Hepatocyte (in vitro differentiated cells): ENCODE measurements around the gene CCDC192. TPM values are rescaled to one million over a fixed set of nuclear protein-coding genes. Genes with fewer than 3 reads are reported as not detected.

Source experiments
- DNase-seq: peaks from one replicate; pipeline ENCODE4 v3.0.0-alpha.2; 2016; ENCODE audit warnings: low spot score
- H2AFZ ChIP-seq: fragments of 200-600 bp; sonication (generic); 2 replicates; pipeline ENCODE4 v1.6.0; 2016; ENCODE audit warnings: antibody characterized with exemption, mild to moderate bottlenecking
- H3K27ac ChIP-seq: fragments of 200-600 bp; sonication (generic); 2 replicates; pipeline ENCODE4 v1.5.1; 2016; ENCODE audit warnings: mild to moderate bottlenecking
- H3K27me3 ChIP-seq: fragments of 200-600 bp; sonication (generic); 2 replicates; pipeline ENCODE4 v1.6.1; 2016
- H3K36me3 ChIP-seq: fragments of 200-600 bp; sonication (generic); replicated peaks from 2 replicates; pipeline ENCODE4 v1.5.1; 2016; ENCODE audit warnings: low read depth; ENCODE audit not compliant: insufficient read depth
- H3K4me1 ChIP-seq: fragments of 200-600 bp; sonication (generic); 2 replicates; pipeline ENCODE4 v1.5.1; 2016; ENCODE audit warnings: mild to moderate bottlenecking, moderate library complexity; ENCODE audit not compliant: insufficient read depth
- H3K4me2 ChIP-seq: fragments of 200-600 bp; sonication (generic); 2 replicates; pipeline ENCODE4 v1.6.0; 2016
- H3K4me3 ChIP-seq: fragments of 200-600 bp; sonication (generic); 2 replicates; pipeline ENCODE4 v1.5.1; 2016; ENCODE audit warnings: mild to moderate bottlenecking
- H3K79me2 ChIP-seq: fragments of 200-600 bp; sonication (generic); 2 replicates; pipeline ENCODE4 v1.6.0; 2017; ENCODE audit warnings: mild to moderate bottlenecking
- H3K9me2 ChIP-seq: fragments of 200-600 bp; sonication (generic); replicated peaks from 2 replicates; pipeline ENCODE4 v1.6.0; 2017; ENCODE audit warnings: mild to moderate bottlenecking; ENCODE audit not compliant: insufficient read depth
- H3K9me3 ChIP-seq: fragments of 200-600 bp; sonication (generic); 2 replicates; pipeline ENCODE4 v1.5.1; 2016; ENCODE audit warnings: low read depth, mild to moderate bottlenecking
- H4K20me1 ChIP-seq: fragments of 200-600 bp; sonication (generic); 2 replicates; pipeline ENCODE4 v1.6.0; 2016; ENCODE audit warnings: mild to moderate bottlenecking; ENCODE audit not compliant: insufficient read depth, poor library complexity, severe bottlenecking
- CTCF ChIP-seq: fragments of 200-600 bp; sonication (generic); IDR thresholded peaks from 2 replicates; pipeline ENCODE4 v1.5.1; 2016; ENCODE audit warnings: antibody characterized with exemption, mild to moderate bottlenecking; ENCODE audit not compliant: poor library complexity
- EZH2 ChIP-seq: fragments of 200-600 bp; sonication (generic); IDR thresholded peaks from 2 replicates; pipeline ENCODE4 v1.6.1; 2016; ENCODE audit warnings: antibody characterized with exemption, mild to moderate bottlenecking, borderline replicate concordance
- EZH2phosphoT487 ChIP-seq: fragments of 200-600 bp; sonication (generic); IDR thresholded peaks from one replicate; pipeline ENCODE4 v1.6.1; 2018; ENCODE audit warnings: antibody characterized with exemption, mild to moderate bottlenecking, low read depth, moderate library complexity; ENCODE audit not compliant: unreplicated experiment, severe bottlenecking
- WGBS: methylation state at CpG from one replicate; pipeline ENCODE4 v1.1.6; 2016; ENCODE audit warnings: low lambda C conversion rate; ENCODE audit errors: missing lambda C conversion rate; 5-methylcytosine and 5-hydroxymethylcytosine counted together
- polyA plus RNA-seq: library from polyadenylated mRNA; unstranded; fragments of >200 nt; fragmentation: Nextera tagmentation; extraction: Ambion mirVana; gene quantifications from 2 replicates; pipeline ENCODE4 v1.2.1, GENCODE V29; 2016
- total RNA-seq: library from RNA; depleted of rRNA; stranded (reverse); fragments of >200 nt; gene quantifications from 2 replicates; pipeline ENCODE4 v1.2.3, GENCODE V29; 2014

Gene CCDC192
- total and polyA plus RNA-seq, 2 experiments from 2014 or later: 0.39 TPM; not detected in 1

GRCh38 chr5:127887282-127887681 is 184.1 kb downstream of the CCDC192 start:
- TF ChIP-seq EZH2 (no peak), CTCF (no peak), EZH2phosphoT487 (no peak)
- no peaks in the 10 kb centered on the region for H3K79me2 ChIP-seq
- H3K4me3 ChIP-seq: no peak overlapping the region
- no peaks in the 10 kb centered on the region for H3K9me3 ChIP-seq
- H3K4me1 ChIP-seq: peaks cover 8% of the 10 kb centered on the region
- H4K20me1 ChIP-seq: no peaks in the 10 kb centered on the region
- no peak overlapping the region for H3K27ac ChIP-seq
- no peak for DNase-seq
- no peak overlapping the region for H2AFZ ChIP-seq
- H3K9me2 ChIP-seq: no peaks in the 10 kb centered on the region
- WGBS: 100% methylated on average over 1 of the region's 1 CpG
- H3K4me2 ChIP-seq: no peak overlapping the region
- no peaks in the 10 kb centered on the region for H3K36me3 ChIP-seq
- no peaks in the 10 kb centered on the region for H3K27me3 ChIP-seq

GRCh38 chr5:127891942-127892341 is 188.8 kb downstream of the CCDC192 start:
- no peak overlapping the region for H2AFZ ChIP-seq

GRCh38 chr5:127892467-127893207 is 189.4 kb downstream of the CCDC192 start:
- Histone ChIP-seq H4K20me1 (no peaks in the 10 kb centered on the region), H3K4me1 (no peaks in the 10 kb centered on the region), H3K79me2 (no peaks in the 10 kb centered on the region), H3K27me3 (no peaks in the 10 kb centered on the region), H3K9me3 (no peaks in the 10 kb centered on the region), H3K4me2 (peak overlapping the region; percentile 20), H2AFZ (no peak overlapping the region), H3K36me3 (no peaks in the 10 kb centered on the region), H3K9me2 (no peaks in the 10 kb centered on the region), H3K27ac (no peak overlapping the region), H3K4me3 (no peak overlapping the region)
- TF ChIP-seq EZH2 (no peak), CTCF (no peak), EZH2phosphoT487 (no peak)
- WGBS: 44% methylated on average over 6 of the region's 6 CpGs
- DNase-seq: no peak

More at GRCh38 chr5:127891942-127892341, 188.8 kb downstream of the CCDC192 start:
- Histone ChIP-seq H3K79me2 (no peaks in the 10 kb centered on the region), H3K27me3 (no peaks in the 10 kb centered on the region), H3K9me2 (no peaks in the 10 kb centered on the region), H3K27ac (no peak overlapping the region), H3K4me3 (no peak overlapping the region), H4K20me1 (no peaks in the 10 kb centered on the region), H3K4me2 (no peak overlapping the region), H3K4me1 (no peaks in the 10 kb centered on the region), H3K36me3 (no peaks in the 10 kb centered on the region), H3K9me3 (no peaks in the 10 kb centered on the region)
- DNase-seq: no peak
- no peak for TF ChIP-seq CTCF
- no peak for TF ChIP-seq EZH2phosphoT487
- TF ChIP-seq EZH2: no peak
- WGBS: 92% methylated on average over 1 of the region's 1 CpG
